DMS53 treated with DMSO at 0.1 percent for 48 hours (cell line): ENCODE results near the gene RASA2.
"Not testable (repeated sequence)": the region's sequence is repeated elsewhere in the genome, so short reads cannot be mapped to it uniquely, and the experiment has no call there.

Experiments used
- DNase-seq: peaks from one replicate; lab custom pipeline; 2025; ENCODE audit not compliant: unreplicated experiment; lab: John Stamatoyannopoulos, UW

RASA2 gene

DNA sequence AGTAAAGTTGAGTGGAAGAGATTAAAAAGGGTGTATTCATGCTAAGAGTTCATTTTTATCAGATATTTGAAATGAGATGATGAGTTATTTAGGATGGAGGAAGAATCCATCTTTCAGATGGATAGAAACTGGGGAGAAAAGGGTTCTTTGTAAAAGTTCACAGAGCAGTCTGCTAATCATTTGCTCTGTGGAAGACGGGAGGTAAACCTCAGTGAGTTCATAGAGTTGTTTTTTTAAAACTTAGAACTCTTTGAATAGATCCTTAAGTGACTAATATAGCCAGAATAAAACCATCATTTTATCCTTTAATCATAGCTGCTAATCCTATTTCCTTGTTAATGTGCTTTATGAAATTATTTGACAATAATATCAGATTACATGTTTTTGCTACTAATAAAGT is 5.1 kb downstream of the RASA2 start:
- DNase-seq: no peak

GRCh38 chr3:141493184-141493583 is 6.4 kb downstream of the RASA2 start:
- no peak for DNase-seq

DNA sequence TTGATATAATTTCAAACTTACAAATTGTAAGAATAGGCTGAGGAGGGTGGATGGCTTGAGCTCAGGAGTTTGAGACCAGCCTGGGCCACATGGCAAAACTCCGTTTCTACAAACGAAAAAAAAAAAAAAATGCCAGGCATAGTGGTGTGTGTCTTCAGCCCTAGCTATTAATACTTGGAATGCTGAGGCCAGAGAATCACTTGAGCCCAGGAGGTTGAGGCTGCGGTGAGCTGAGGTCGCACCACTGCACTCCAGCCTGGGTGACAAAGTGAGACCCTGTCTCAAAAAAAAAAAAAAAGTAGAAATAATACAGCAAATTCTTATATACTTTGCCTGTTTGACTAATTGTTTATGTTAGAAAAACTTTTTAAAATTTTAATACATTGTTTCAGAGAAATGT is 10.8 kb downstream of the RASA2 start:
- not testable (repeated sequence) for DNase-seq

DNA sequence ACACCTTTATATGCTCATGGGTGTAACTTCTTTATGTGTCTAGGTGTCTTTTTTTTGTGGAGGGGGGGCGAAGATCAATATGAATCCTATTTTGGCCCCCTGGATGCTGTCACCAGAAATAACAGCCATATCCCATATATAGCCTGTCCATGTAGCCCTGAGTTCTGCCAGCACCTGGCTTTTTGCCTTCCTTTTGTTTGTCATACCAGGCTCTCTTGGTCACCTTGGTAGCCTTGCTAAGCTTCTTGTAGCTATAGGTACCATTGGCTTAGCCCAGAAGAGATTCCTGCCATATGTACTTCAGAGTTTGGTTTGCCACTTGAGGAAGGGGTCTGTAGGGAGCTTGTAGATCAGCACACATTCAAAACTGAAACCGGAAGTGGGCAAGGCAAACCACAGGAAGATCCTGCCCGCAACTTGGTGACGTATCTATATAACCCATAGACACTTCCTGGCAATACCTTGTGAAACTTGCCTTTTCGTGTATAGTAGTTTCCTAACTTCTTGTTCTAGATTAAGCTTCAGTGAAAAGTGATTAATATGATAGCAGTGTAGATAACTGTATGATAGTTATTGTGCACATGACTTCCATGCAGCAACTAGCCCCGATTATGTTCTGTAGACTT is 11.9 kb downstream of the RASA2 start:
- DNase-seq: no peak

- no peak for DNase-seq
Measured at GRCh38 chr3:141499284-141499683, 12.5 kb downstream of the RASA2 start.

GRCh38 chr3:141499965-141500364 is 13.1 kb downstream of the RASA2 start:
- no peak for DNase-seq

DNA sequence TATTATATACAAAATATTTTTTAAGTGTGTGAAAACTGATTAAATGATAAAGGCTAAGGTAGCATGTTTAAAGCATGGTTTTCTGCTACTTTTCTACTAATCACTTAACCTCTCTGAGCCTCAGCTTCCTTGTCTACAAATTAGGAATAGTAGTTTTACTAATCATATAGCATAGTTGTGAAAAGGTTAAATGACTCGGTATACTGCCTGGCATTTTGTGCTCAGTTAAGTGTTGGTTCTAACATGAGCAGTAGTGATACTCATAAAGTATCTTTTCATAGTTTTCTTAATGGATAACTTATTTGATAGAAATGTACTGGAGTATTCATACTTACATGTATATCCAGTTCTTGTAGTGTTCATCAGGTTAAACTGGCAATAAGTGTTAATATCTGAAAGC is 13.6 kb downstream of the RASA2 start:
- DNase-seq: no peak

DNA sequence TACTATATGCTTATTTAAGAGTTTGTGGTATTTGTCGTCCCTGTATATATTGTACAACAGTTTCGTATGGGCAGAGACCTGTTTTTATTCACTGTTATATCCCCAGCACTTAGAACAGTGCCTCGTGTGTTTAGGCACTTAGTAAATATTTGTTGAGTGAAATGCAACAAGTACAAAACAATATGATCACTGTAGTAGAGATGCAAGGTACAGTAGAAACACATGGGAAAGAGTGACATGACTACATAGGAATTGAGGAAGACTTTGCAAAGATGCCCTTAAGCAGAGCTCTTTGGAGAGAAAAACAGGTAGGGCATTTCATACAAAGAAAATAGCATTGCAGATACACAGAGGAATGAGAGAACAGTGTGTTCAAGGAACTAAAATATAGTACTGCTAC is 18.3 kb downstream of the RASA2 start:
- DNase-seq: no peak

DNA sequence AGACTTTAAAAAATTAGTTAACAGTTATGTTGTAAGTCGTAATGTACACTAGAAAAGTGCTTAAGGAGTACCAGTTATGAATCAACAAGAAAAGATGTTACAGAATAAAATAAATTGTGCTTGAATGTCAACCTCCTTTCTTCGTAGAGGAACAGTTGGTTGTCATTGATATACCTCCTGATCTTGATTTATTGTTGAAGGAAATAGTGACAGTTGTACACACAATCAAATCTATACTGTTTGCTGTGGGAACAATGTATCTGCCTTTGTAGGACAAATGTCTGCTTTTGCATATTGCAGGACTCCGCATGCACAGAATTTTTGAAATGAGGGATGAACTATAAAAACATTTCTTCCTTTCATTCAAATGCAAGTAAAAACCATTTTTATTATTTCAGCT is 19.2 kb downstream of the RASA2 start:
- no peak for DNase-seq

- DNase-seq: no peak
Measured at GRCh38 chr3:141507392-141508066, 20.7 kb downstream of the RASA2 start.

DNA sequence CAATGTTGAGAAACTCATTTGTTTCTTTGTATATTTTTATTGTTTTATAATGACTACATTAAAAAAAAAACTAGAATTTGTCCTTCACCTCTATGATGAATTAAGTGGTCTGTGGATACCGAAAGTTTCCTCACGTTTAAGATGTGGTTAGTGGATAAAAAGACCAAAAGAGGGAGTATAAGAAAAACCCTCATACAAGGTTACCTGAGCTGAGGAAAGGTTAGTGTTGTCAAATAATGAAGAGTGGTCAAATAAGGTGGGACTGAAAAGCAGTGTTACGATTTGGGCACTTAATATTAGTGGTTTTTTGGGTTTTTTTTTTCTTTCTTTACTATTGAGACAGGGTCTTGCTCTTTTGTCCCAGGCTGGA is 21.2 kb downstream of the RASA2 start:
- no peak for DNase-seq

DNA sequence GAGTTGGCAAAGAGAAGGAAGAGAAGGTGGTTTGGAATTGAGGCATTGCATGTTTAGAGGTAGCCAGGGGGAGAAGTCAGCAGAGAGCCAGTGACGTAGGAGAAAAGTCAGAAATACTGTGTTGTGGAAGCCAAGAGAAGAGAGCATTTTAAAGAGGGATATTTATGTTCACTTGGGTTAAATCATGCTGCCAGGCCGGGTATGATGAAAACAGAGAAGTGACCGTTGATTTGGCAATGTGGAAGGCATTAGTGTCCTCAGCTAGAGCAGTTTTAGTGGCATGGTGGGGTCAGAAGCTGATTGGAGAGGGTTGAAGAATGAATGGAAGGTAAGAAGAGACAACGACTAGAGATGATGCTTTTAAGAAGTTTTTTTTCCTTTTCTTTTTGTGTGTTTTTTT is 24.5 kb downstream of the RASA2 start:
- no peak for DNase-seq

GRCh38 chr3:141514382-141514781 is 27.6 kb downstream of the RASA2 start:
- DNase-seq: no peak

DNA sequence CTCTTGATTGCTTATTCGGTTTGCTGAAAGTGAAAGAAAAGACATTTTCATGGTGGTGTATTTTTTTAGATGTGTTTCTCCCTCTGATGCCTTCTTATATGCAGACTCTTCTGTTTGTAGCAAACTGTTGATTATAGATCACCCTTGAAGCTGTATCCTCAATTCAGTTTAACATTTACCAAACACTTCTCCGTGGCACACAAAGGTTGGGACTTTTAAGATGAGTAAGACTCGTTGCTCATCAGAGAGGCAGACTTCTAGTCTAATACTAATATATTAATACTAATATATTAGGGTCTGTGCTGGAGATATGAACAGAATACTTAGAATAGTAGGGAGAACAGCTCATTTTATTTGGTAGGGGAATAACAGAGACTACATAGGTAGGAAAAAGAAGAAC is 32.8 kb downstream of the RASA2 start:
- DNase-seq: no peak

GRCh38 chr3:141521781-141522180 is 35.0 kb downstream of the RASA2 start:
- no peak for DNase-seq

GRCh38 chr3:141523615-141524375 is 37.0 kb downstream of the RASA2 start:
- DNase-seq: no peak

DNA sequence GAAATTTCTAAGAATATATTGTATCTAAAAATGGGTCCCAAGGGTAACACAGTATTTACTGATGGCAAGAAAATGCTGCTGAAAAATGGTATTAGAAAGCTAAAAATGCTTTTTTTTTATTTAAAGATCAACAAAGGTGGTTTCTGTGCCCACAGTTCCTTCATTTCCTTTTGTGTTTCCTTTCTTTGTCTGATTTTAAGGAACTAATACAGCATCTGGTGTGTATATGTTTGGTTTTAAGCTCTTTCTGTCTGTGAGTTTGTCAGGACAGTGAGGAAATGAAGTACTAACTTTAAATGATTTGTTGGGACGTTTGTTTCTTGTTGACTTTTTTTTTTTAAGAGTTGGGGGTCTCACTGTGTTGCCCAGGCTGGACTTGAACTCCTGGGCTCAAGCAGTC is 38.2 kb downstream of the RASA2 start:
- no peak for DNase-seq

DNA sequence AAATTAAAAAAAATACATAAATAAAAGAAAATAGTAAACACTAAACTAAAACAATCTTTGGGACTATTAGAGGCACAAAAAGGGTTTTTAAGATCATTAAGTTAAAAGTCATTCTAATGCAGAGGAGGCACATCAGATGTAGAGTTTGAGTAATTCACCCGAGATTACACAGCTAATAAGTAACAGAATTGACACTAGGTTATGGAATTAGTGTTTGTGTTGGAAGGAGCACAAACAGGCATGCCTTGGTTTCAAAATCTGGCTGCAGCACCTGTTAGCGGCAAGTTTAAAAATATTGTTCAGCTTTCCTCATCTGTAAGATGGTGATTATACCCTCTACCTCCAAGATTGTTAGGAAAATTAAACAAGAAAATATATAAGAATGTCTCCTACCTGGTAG is 39.0 kb downstream of the RASA2 start:
- no peak for DNase-seq

DNA sequence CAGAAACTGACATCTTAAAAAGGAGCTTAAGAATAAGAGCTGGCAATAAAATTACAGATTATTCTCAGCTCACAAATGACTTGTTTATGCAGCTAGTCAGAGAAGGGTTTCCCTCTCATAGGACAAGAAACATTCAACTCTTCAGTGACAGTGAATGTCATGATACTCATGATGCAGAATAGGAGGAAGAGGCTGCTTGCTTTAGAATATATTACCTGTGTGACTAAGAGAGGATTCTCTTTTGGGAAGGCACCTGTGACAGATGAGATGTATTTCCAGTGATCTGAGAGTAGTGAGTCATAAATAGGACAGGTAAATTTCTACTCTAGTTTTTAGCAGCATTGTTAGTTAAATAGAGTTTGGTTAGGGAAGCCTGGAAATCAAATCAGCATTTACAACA is 39.9 kb downstream of the RASA2 start:
- no peak for DNase-seq

DNA sequence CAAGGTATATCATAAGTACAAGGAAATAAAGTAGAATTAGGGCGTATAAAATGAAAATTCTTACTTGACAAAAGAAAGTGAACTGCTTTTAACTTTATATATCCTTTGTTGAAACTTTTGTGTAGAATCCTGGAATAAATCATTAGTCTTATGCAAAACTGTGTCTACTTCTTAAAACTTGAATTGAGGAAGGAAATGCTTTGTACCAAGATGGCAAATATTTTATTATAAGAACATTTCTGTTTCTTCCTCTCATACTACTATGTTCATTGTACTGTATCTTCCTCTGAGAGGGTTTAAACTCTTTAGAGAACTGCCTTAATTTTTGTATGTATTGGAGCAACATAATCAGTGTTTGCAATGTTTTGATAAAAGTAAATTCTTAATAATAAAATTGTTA is 42.0 kb downstream of the RASA2 start:
- DNase-seq: no peak

- no peak for DNase-seq
Measured at GRCh38 chr3:141529256-141529655, 42.4 kb downstream of the RASA2 start.

DNA sequence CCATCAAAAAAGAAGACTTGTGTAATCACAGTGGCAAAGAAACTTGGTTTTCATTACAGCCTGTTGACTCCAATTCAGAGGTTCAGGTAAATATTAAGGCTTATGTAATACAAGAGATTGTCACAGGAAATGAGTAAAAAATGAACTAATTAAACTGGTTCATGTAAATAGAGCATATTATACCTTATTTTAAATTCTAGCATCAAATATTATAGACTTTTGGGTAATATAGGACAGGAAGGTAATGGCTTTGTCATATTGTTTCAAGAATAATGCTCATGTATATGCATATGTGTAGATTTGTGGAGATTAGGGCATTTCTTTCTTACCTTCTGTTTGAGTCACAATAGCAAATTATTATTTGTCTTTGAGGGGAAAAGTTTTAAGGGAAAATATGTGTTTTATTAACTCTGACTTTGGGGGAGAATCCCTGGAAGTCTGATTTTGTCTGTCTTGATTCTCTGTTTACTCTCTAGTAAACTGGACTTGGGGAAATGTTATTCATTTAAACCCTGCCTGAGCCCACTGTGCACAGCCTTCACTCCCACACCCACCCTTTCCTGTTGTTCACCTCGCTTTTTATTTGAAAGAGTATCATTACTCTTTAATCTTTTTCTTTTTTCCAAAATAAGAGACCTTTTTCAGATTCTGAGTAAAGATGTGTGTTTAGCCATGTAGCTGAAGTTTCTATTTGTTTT is 43.0 kb downstream of the RASA2 start:
- DNase-seq: no peak
